GM21515 (cell line): ENCODE measurements around the gene CYB5RL.

ENCODE experiments used
- ATAC-seq: cut with Tn5 transposase; IDR thresholded peaks from one replicate; pipeline ENCODE4 v1.9.1; 2021; ENCODE audit not compliant: unreplicated experiment

Gene CYB5RL

DNA sequence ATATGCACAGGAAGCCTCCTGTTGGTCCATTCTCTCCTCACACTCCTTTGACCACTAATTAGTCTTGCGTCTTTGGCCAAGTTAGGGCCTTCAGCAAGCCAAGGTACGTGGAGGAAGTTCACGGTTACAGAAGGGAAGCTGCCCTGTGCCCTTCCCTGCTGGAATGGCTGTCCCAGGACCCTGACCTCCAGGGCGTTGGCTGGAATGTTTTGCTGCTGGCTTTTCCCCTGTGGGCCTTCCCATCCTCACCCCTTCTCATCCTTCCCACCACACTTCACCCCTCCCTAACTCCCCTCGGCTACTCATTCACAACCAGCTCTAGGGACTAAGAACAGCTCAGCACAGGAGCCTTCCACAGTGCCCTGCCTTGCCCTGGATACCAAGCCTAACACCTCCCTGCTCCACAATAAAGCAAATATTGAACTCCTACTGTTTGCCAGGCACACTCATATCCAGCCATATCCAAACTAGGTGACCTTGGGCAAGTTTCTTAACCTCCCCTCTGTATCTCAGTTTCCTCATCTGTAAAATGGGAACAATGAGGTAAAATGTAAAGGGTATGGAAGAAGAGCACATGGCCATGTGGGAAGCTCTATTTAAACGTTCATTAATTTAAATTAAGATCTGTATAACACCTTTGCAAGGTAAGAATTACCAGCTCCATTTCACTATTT lies 38.2 kb downstream of the CYB5RL start:
- ATAC-seq: no peak

DNA sequence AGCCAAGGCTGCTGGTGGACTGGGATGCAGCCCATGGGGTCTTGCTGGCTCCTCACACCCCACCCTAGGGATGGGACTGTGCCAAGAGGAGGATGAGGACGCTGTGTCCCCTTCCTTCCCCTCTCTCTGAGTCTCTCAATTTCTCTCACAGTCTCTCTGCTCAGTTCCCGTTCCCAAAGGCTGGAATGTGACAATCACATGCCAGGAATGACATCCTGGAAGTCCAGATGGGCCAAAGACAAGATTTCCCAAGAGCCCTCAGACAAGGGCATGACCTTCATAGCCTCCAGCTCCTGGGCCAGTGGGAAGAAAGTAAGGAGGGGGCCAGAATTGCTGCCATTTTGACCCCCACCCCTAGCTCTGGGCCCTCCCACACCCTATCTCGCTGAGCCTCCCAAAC lies 39.5 kb downstream of the CYB5RL start:
- ATAC-seq: no peak

DNA sequence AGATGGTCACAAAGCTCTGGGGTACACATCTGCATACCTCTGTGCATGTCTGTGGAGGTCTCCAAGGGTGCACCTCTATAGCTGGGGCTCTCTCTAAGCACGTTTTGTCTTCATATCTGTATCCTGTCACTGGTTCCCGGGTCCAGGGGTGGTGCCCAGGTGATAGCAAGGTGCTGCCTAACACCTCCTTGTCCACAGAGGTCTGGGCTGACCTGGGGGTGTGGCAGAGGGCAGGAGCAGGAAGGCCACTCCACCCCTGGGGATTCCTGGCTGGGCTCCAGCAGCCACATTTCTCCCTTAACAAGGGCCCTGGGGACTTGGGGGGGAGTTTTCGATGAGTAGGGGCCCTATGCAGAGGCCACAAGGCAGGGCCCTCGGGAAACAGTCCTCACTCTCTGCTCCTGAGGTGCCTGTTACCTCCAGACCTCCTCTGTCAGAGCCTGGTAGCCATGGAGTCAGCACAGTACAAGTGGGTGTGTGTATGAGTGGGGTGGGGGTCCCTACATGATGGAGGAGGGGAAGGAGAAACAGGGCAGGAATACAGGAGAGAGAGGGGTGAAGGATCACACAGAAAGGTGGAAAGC lies 40.0 kb downstream of the CYB5RL start:
- no peak for ATAC-seq

DNA sequence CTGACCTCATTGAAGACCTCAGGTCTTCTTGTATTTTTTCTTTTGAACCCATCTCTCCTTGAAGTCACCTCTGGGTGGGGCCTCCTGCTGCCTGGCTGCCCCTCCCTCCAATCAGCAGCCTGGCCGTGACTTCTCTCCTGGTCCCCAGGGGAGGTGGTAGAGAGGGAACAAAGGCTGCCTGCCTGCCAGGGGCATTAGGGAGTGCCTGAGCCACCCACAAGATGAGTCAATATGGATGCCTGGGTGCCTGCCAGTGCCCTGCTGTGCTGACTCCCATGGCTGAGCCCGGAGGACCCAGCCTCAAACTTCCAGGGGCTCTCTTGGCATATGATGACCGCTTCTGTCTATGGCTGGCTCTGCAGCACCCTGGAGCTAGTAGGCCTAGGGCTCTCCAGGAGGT lies 41.8 kb downstream of the CYB5RL start:
- ATAC-seq: no peak

DNA sequence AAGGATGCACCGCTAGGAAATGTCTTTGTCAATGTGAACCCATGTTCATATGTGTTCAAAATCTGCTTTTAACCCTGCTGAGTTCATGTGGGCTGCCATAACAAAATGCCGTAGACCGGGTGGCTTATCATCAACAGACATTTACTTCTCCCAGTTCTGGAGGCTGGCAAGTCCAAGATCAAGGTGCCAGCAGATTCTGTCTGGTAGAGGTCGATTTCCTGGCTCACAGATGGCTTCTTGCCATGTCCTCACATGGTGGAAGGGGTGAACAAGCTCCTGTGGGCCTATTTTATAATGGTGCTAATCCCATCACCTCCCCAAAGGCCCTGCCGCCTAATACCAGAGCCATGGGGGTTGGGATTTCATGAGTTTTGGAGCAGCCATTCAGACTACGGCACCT lies 42.4 kb downstream of the CYB5RL start:
- no peak for ATAC-seq

DNA sequence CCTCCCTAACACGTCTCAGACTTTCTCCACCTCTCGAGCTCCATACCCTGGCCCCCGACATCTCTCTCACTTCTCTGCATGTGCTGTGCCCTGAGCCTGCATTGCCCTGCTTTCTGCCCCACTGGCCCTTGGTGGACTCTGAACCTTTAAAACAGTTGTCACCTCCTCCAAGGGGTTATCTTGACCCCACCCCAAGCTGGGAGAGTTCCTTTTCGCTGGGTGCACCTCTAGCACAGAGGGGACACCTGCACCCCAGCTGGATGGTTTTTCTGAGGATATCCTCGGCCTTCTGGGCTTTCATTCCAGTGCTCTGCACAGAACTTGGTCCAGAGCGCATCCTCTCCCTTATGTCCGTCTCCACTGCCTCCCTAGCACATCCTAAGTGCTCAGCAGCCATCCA lies 42.8 kb downstream of the CYB5RL start:
- ATAC-seq: no peak

DNA sequence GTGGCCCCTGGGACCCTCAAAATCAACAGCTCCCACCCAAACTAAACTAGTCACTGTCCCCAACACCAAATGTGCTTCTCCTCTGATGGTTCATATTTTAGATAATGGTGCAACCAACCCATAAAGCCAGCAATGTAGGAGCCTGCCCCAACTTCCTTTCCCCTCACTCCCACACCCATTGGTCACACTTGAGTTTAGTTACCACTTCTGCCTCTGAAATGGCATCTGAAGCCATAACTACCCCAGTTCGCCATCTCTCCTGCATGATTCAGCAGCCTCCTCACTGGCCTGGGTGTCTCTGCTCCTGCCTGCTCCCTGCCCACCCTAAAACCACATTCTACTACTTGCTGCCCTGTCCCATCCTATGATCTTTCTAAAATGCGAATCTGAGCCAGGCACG lies 43.6 kb downstream of the CYB5RL start:
- no peak for ATAC-seq

DNA sequence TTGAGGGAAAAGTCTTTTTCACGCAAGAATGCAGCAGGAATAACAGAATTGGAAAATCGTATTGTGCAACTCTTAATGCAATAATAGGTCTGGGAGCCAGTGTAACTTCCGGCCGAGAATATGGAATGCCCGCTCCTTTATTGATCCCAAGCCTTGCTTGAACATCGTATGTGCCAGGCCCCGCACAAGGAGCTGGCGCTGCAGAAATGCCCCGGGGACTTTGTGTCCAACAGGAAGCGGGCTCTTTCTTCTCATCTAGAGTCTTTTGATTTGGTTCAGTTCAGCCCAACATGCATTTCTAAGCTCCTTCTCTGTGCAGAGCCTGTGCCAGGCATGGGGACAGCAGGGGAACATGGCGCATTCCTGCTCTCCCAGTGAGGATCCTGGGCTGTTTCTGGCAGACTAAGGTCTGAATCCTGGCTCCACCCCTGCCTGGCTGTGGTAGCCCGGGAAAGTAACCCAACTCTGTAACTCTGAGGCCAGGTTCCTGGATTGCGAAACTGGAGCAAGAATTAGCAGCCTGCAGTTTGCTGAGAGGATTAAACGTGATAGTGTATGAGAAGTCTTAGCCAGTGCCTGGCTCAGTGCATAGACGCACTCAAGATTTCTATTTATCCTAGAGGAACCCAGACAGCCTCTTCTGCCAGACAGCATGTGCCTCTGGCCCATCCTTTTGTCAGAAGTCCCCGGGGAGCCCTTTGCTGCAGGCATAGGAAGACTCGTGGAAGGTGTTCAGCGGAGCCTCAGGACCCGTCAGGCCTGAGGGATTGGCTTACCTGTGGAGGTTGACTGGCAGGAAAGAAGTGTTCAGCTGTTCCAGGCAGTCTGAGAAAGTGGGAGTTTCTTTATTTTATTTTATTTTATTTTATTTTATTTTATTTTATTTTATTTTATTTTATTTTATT lies 46.0 kb downstream of the CYB5RL start:
- no peak for ATAC-seq

DNA sequence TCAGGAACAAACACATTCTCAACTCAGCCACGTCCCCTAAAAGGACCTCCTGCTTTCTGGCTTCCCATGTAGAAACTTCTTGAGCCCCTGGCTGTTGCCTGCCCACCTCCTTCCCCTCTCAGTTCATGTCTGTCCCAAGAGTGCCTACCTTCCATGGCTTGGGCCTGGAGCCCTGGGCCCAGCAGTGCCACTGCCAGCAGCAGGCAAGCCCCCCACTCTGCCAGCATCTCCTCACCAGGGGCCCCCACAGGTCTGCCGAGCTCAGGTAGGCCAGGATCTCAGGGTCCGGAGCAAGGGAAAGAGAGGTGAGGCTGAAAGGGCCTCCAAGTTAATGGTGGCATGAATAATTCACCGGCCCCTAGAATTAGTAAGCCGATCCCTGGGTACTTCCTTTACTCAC lies 47.1 kb downstream of the CYB5RL start, which contains the start of gene CDCP2:
Gene CDCP2, minus strand, starts transcription at position 305 of the 400 bp plus-strand sequence. Its CDS starts 78 bp downstream, at position 227.
- ATAC-seq: no peak

DNA sequence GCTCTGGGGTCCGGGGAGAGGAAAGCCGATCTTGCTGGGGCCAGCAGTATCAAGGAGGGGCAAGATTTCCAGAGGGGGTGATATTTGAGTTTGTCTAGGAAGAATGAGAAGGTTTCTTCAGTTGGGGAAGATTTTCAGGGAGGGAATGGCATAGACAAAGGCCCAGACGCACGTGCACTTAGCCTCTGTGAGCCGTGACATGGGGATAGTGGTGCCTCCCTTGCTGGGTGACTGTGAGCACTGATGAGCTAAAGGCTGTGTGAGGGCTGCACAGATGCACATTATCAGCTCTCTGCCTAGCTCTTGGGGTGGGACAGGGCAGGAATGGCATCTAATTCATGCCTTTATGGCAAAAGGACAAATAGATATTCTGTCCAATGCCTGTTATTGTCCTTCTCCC lies 48.8 kb downstream of the CYB5RL start:
- ATAC-seq: no peak
